ENCODE results near the gene NEB. TPM values are rescaled to one million over a fixed set of nuclear protein-coding genes. Genes with fewer than 3 reads are reported as not detected.

NEB gene
- total and polyA plus RNA-seq, 2 of the 13 experiments (the other 11 are each of a cell fraction or from before 2014, with no cell fraction given), result 0.21 to 0.24 TPM

- no peak for ATAC-seq
- H3K4me3 ChIP-seq (replicated peaks in 1 of 3; ENCODE audit: insufficient read depth in 1 of 3, low read depth in 2 of 3, low read length in 3 of 3), result no peak overlapping the region
- intact Hi-C loops (cut with micrococcal nuclease; ENCODE audit: unreplicated experiment), result loop anchor here (5.0 to 10.0 kb wide), 2 partner anchors 116 to 153 kb away; no protein-coding TSS in a partner anchor
- ChIA-PET CTCF (ENCODE audit: low intra/inter-chr PET ratio, low total read pairs) (no interaction called here), POLR2A (no interaction called here)
- no peaks in the 10 kb centered on the region for H3K27me3 ChIP-seq (ENCODE audit: control insufficient read depth in 1 of 2, insufficient read depth in 2 of 2, low read length in 2 of 2)
- H3K4me1 ChIP-seq (ENCODE audit: insufficient read depth, low read length), result peaks cover 47% of the 10 kb centered on the region
- H3K9ac ChIP-seq (ENCODE audit: insufficient read depth, low read depth, low read length), result no peak overlapping the region
- no TSS peak for BruUV-seq (replicated peaks)
- H2AFZ ChIP-seq (ENCODE audit: low read length), result no peak overlapping the region
- WGBS (ENCODE audit: low lambda C conversion rate), result 98% methylated on average over 1 of the region's 1 CpG
- H3K27ac ChIP-seq (ENCODE audit: extremely low read length, insufficient read depth, low read length), result no peak overlapping the region
- DNase-seq (ENCODE audit: low spot score), result no peak
- no peaks in the 10 kb centered on the region for H3K36me3 ChIP-seq (replicated peaks in 1 of 2; ENCODE audit: control insufficient read depth in 1 of 2, insufficient read depth in 2 of 2, low read length in 2 of 2)
- no peaks in the 10 kb centered on the region for H4K20me1 ChIP-seq (ENCODE audit: insufficient read depth, low read length)
- no peaks in the 10 kb centered on the region for H3K79me2 ChIP-seq (ENCODE audit: insufficient read depth, low read length)
- no peak for FAIRE-seq
- peaks cover 7% of the 10 kb centered on the region; the same call in 1 of the 2 replicates for H3K9me3 ChIP-seq (ENCODE audit: low read length)
- peak overlapping the region; percentile 7; the same call in 1 of the 2 replicates for H3K4me2 ChIP-seq (ENCODE audit: low read depth, low read length)
- no peak for TF ChIP-seq HBP1 (CRISPR knock-in tag; IDR thresholded peaks at IDR 0.05; ENCODE audit: low read depth)
- TF ChIP-seq ZNF580 (CRISPR knock-in tag; IDR thresholded peaks at IDR 0.05; ENCODE audit: borderline replicate concordance, low read depth), result no peak
- TF ChIP-seq ZBTB49 (CRISPR knock-in tag; IDR thresholded peaks at IDR 0.05; ENCODE audit: borderline replicate concordance), result no peak
- no peak for TF ChIP-seq ZNF510 (CRISPR knock-in tag; IDR thresholded peaks at IDR 0.05; ENCODE audit: low read depth)
- no peak for TF ChIP-seq MEIS1 (CRISPR knock-in tag; IDR thresholded peaks at IDR 0.05; ENCODE audit: borderline replicate concordance)
- TF ChIP-seq ZFP82 (CRISPR knock-in tag; IDR thresholded peaks at IDR 0.05; ENCODE audit: borderline replicate concordance), result 0 out of 2 replicates have a peak, but pooled peaks have one; percentile 21
- peak; percentile 9; the same call in 1 of the 2 replicates for TF ChIP-seq ZNF816 (CRISPR knock-in tag; IDR thresholded peaks at IDR 0.05; ENCODE audit: borderline replicate concordance)
- TF ChIP-seq ZNF597 (CRISPR knock-in tag; IDR thresholded peaks at IDR 0.05), result no peak
- no peak for TF ChIP-seq ZNF564 (CRISPR knock-in tag; IDR thresholded peaks at IDR 0.05)
- no peak for TF ChIP-seq ZNF20 (CRISPR knock-in tag; IDR thresholded peaks at IDR 0.05)
- no peak for TF ChIP-seq CREM (IDR thresholded peaks at IDR 0.05)
- TF ChIP-seq CREM (CRISPR knock-in tag; IDR thresholded peaks at IDR 0.05), result no peak
- no peak for TF ChIP-seq U2AF1 (optimal IDR thresholded peaks at IDR 0.05; ENCODE audit: low read depth, low read length)
- in situ Hi-C loops (cut with HindIII; ENCODE audit: extremely low pct_ligation_motif_present, low pct_unique_long_range_greater_than_20kb), result loop anchor here (25.0 kb wide), 1 partner anchor 373 kb away; no protein-coding TSS in a partner anchor
Measured at GRCh38 chr2:151638990-151639389, 95.3 kb downstream of the NEB start.
